Mesodermal cell (in vitro differentiated cells): ENCODE measurements around the gene AFF3.
"Not testable (repeated sequence)": the region's sequence is repeated elsewhere in the genome, so short reads cannot be mapped to it uniquely, and the experiment has no call there.

Experiments used
- H3K27ac ChIP-seq: 2 replicates; pipeline ENCODE4 v1.7.0; 2013; ENCODE audit warnings: mild to moderate bottlenecking, low read depth, low read length, moderate library complexity; ENCODE audit not compliant: severe bottlenecking
- H3K36me3 ChIP-seq: 2 replicates; pipeline ENCODE4 v1.7.1; 2013; ENCODE audit warnings: mild to moderate bottlenecking, low read length, moderate library complexity; ENCODE audit not compliant: control insufficient read depth, insufficient read depth
- H3K4me1 ChIP-seq: one replicate; pipeline ENCODE4 v1.7.1; 2013; ENCODE audit warnings: mild to moderate bottlenecking, low read length; ENCODE audit not compliant: insufficient read depth, control insufficient read depth, poor library complexity, severe bottlenecking
- H3K4me3 ChIP-seq: 2 replicates; pipeline ENCODE4 v1.7.0; 2013; ENCODE audit warnings: low read length, control low read depth, mild to moderate bottlenecking; ENCODE audit not compliant: insufficient read depth, poor library complexity, severe bottlenecking; ENCODE audit errors: extremely low read depth
- H3K9me3 ChIP-seq: 2 replicates; pipeline ENCODE4 v1.7.1; 2013; ENCODE audit warnings: mild to moderate bottlenecking, low read length, moderate library complexity; ENCODE audit not compliant: control insufficient read depth
- WGBS, 2 experiments: methylation state at CpG; one replicate each; pipeline ENCODE4 v1.1.5; 2013; ENCODE audit warnings: missing lambda C conversion rate in 2 of 2; ENCODE audit not compliant: insufficient coverage in 2 of 2; 5-methylcytosine and 5-hydroxymethylcytosine counted together

AFF3 gene

DNA sequence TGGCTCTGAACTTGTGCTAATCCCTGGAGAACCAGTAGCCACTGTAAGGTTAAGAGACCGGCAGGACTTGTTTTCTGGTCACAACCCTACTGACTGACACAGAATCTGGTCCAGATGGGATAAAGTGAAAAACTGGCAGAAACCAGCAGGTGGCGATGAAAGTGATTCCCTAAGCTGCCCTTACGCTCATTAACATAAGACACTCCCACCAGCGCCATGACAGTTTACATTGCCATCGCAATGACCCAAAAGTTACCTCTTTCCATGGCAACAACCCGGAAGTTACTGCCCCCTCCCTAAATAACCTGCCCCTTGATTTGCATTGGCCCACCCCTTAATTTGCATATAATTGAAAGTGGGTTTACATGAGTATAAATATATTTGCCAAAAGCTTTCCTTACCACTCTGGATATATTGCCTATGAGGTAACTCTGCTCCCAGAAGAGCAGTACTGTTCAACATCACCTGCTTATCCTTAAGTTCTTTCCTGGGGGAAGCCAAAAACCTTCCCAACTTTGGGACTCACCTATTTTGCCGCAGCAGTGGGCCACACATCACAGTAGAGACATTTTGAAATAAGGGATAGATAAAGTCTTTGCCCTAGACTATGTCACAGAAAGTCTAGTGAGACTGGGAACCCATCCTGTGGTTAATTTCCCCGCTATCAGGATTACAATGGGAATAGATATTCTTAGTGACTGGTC, 35.8 kb upstream of the AFF3 start:
- Histone ChIP-seq H3K9me3 (no peaks in the 10 kb centered on the region), H3K27ac (no peak overlapping the region), H3K4me1 (peaks cover 5% of the 10 kb centered on the region), H3K36me3 (no peaks in the 10 kb centered on the region), H3K4me3 (no peak overlapping the region)
- 24 to 54% methylated on average over 3 to 6 of the region's 8 CpGs for WGBS, 2 experiments

DNA sequence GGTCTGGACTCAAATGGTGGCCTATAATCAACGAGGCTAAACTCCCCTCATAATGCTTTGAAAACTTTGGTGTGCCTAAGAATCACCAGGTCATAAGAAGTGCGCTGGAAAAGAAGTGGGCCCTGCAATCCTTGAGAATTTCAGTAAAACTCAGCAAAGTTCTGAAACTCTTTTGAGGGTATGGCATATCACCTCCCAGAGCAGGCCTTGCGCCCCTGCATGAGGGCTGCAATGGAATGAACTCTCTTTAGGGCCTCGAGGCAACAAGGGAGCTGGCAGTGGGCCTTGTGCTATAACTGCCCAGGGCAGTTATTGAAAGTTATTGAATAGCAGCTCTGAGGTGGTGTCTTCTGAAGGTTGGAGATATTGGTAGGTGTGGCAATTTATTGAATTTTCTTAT, 34.5 kb upstream of the AFF3 start:
- Histone ChIP-seq H3K36me3 (no peaks in the 10 kb centered on the region), H3K4me3 (no peak overlapping the region), H3K4me1 (peaks cover 9% of the 10 kb centered on the region), H3K9me3 (no peaks in the 10 kb centered on the region), H3K27ac (no peak overlapping the region)
- WGBS, 2 experiments = 92 to 98% methylated on average over 4 of the region's 4 CpGs

DNA sequence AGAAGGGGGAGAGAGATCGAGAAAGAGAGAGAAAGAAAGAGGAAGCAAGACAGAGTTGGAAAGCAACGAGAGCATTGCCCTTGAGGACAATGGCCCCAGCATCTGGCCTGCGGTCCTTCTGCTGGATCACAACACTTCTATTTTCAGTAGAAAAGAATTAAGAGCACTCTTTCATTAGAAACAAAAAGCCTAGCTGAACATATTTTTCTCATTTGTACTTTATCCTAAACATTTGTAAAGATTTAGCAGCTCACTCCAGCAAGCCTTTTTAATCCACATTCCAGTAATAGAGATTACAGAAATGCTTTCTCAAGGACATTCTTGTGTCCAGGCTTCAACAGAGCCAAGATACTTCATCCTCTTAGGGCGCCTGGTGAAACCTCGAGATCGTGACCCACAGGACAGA, 31.6 kb upstream of the AFF3 start:
- Histone ChIP-seq H3K4me3 (no peak overlapping the region), H3K36me3 (no peaks in the 10 kb centered on the region), H3K27ac (no peak overlapping the region), H3K4me1 (peaks cover 9% of the 10 kb centered on the region), H3K9me3 (no peaks in the 10 kb centered on the region)
- 90 to 94% methylated on average over 5 of the region's 6 CpGs for WGBS, 2 experiments

DNA sequence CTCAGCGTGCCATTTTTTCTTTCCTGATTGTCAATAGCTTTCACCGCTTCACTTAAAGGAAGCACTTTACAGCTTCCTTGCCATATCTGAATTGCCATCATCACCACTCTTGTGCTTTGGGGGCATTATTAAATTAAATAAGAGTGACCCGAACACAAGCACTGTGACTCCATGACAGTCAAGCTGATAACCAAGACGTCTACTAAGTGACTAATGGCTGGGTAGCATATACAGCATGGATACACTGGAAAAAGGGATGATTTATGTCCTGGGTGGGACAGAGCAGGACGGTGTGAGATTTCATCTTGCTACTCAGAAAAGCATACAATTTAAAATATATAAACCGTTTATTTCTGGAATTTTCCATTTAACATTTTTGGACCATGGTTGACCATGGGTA, 24.3 kb upstream of the AFF3 start:
- 87 to 100% methylated on average over 2 to 5 of the region's 6 CpGs for WGBS, 2 experiments
- Histone ChIP-seq H3K27ac (no peak overlapping the region), H3K4me1 (no peaks in the 10 kb centered on the region), H3K4me3 (no peak overlapping the region), H3K36me3 (no peaks in the 10 kb centered on the region), H3K9me3 (peaks cover 6% of the 10 kb centered on the region)

DNA sequence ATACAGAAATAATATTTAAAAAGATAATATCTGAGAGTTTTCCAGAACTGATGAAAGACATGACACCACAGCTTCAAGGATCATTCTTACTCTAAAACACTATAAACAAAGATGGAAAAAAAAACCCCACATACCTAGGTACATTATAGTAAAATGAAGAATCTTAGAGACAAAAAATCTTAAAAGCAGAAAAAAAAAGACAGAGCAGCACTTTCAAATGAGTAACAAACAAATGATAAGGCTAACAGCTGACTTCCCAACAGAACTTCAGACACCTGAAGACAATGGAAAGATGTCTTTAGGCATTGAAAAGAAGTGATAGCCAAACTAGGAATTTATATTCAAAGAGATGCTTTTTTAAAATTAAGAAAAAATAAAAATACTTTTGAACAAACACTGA, 21.2 kb upstream of the AFF3 start:
- Histone ChIP-seq H3K9me3 (peaks cover 6% of the 10 kb centered on the region), H3K4me3 (no peak overlapping the region), H3K4me1 (no peaks in the 10 kb centered on the region), H3K36me3 (no peaks in the 10 kb centered on the region), H3K27ac (no peak overlapping the region)

DNA sequence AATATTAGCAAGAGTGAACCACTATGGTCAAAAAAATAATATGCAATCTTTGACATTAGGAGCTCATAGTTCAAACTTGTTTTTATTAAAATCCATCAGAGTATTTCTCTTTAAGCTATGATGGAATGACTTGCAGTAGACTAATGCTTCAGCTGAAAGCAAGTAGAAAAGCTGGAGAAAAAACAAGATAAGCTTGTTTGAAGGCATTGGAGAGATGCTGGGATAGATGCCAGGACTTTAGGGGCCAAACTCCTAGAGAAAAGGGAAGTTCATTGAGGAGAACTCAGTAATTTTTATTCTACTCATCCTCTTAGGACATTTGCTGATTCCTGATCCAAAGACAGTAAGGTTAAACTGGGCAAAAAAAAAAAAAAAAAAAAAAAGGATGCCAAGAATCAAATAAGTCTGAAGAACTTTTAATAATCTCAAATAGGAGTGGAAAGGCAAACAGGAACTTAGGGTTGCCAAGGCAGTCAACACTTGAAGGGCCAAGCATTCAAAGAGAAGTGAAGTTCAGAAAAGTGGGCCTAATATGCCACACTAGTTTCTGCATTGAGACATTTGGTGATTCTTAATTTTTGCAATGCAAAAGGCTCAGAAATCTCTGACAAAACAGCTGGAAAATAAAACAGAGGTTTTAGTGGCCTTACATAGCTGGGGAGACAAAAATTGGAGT, 19.7 kb upstream of the AFF3 start:
- H3K9me3 ChIP-seq = peaks cover 9% of the 10 kb centered on the region
- H3K4me3 ChIP-seq = no peak overlapping the region
- no peaks in the 10 kb centered on the region for H3K4me1 ChIP-seq
- no peak overlapping the region for H3K27ac ChIP-seq
- H3K36me3 ChIP-seq = no peaks in the 10 kb centered on the region

DNA sequence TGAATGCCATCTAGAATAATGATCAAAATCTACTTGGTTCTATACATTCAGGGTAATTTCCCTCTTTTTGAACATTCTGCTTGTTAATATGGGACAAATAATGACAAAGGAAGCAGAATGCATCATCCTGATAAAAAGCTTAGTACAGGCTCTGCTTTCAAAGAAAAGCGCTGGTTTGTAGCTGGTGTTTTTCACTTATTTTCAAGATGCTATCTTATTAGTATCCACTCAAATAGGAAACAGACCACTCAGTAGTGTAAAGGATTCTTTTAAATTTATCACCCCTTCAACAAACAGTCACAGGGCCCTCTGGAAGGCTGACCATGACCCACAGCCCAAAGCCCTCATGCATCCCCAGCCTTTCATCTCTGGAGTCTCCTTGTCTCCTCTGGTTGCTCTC, 18.0 kb upstream of the AFF3 start:
- Histone ChIP-seq H3K4me1 (no peaks in the 10 kb centered on the region), H3K27ac (no peak overlapping the region), H3K36me3 (no peaks in the 10 kb centered on the region), H3K4me3 (no peak overlapping the region), H3K9me3 (peaks cover 9% of the 10 kb centered on the region)
- WGBS, 2 experiments = no CpG with 5 or more reads among the region's 1 CpG

DNA sequence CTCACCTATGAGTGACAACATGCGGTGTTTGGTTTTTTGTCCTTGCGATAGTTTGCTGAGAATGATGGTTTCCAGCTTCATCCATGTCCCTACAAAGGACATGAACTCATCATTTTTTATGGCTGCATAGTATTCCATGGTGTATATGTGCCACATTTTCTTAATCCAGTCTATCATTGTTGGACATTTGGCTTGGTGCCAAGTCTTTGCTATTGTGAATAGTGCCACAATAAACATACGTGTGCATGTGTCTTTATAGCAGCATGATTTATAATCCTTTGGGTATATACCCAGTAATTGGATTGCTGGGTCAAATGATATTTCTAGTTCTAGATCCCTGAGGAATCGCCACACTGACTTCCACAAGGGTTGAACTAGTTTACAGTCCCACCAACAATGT, 9.4 kb upstream of the AFF3 start:
- not testable (repeated sequence) for H3K27ac ChIP-seq, H3K4me3 ChIP-seq, H3K9me3 ChIP-seq, H3K36me3 ChIP-seq, H3K4me1 ChIP-seq
- WGBS, 2 experiments = no CpG with 5 or more reads among the region's 4 CpGs

DNA sequence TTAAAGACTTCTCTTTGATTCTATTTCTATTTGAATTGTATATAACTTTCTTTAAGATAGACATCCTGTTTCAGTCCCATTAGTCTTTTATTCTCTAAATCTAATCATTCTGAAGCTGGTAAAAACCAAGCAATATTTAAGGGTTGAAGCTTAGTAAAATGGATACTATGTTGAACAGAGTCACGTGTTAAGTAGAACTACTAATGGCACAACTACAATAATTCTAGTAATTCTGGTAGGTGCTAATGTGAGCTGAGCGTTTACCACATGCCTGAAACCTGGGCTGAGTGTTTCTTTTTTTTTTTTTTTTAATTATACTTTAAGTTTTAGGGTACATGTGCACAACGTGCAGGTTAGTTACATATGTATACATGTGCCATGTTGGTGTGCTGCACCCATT, 8.9 kb upstream of the AFF3 start:
- Histone ChIP-seq H3K9me3 (no peaks in the 10 kb centered on the region), H3K4me1 (no peaks in the 10 kb centered on the region), H3K36me3 (no peaks in the 10 kb centered on the region), H3K4me3 (no peak overlapping the region), H3K27ac (no peak overlapping the region)
- WGBS, 2 experiments = no CpG with 5 or more reads among the region's 3 CpGs

DNA sequence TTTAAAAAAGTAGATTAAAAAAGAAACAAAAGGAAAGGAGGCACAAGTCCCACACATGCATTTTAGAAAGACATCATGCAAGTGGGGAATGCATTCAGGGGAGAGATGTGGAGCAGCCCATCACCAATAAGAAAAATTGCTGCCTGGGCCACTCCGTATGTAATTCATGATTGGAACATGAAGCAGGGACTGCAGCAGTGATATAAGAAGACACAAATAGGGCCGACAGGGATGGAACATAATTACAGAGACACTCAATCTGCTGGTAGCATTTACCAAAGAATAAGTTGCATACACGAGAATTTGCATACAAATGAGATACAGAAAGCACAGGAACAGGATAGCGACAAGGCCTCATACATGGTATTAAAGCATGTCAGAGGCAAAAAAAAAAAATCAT, 6.5 kb upstream of the AFF3 start:
- Histone ChIP-seq H3K36me3 (no peaks in the 10 kb centered on the region), H3K4me3 (no peak overlapping the region), H3K27ac (no peak overlapping the region), H3K9me3 (no peaks in the 10 kb centered on the region), H3K4me1 (no peaks in the 10 kb centered on the region)
- 95 to 100% methylated on average over 1 to 2 of the region's 4 CpGs for WGBS, 2 experiments

DNA sequence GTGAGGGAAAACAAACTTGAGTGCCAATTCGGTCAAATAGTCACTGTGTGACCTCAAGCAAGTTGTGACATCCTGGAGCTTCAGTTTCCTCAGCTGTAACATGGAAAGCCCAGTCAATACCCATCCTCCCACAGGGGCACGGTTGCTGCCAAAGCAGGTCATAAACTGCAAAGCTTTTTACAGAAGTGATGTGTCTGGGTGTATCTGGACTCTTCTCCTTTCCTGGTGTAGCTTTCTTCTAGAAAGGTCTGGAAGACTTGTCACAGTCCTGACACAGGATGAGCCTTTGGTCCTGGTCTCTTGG, 4.2 kb upstream of the AFF3 start:
- no peak overlapping the region for H3K27ac ChIP-seq
- 89% methylated on average over 1 of the region's 2 CpGs for WGBS, 2 experiments
- no peak overlapping the region for H3K4me3 ChIP-seq
- no peaks in the 10 kb centered on the region for H3K9me3 ChIP-seq
- no peaks in the 10 kb centered on the region for H3K36me3 ChIP-seq
- H3K4me1 ChIP-seq = no peaks in the 10 kb centered on the region
